ENCODE data around the gene ATRN. TPM values are rescaled to one million over a fixed set of nuclear protein-coding genes. Genes with fewer than 3 reads are reported as not detected.

ATRN gene
- 41.1 and 48.4 TPM in 2 replicates for total RNA-seq

DNA sequence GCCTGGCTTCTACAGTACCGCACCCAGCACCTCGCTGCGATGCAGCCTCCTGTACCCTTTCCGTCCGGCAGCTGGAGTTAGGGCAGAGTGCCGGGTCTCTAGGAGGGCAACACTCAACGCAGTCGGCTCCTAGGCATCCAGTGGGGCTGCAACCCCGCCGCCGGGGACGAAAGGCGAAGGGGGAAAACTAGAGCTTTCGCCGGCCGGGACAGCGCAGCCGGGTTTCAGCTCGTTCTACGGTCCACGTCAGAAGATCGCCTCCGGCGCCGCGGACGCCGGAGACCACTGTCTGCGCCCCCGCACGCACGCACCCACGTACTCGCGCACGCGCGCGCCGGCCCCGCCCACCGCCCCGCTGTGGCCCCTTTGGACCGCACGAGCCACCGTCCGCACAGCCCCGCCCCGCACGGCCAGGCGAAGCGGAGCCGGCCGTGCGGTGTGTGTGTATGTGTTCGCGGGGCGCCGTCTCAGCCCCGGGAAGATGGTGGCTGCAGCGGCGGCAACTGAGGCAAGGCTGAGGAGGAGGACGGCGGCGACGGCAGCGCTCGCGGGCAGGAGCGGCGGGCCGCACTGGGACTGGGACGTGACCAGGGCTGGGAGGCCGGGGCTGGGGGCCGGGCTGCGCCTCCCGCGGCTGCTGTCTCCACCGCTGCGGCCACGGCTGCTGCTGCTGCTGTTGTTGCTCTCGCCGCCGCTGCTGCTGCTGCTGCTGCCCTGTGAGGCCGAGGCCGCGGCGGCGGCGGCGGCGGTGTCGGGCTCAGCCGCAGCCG lies at the start of gene ATRN:
Gene ATRN (plus strand): TSS at position 392 of the 770 bp plus-strand sequence. CDS start 90 bp downstream, at position 482.

DNA sequence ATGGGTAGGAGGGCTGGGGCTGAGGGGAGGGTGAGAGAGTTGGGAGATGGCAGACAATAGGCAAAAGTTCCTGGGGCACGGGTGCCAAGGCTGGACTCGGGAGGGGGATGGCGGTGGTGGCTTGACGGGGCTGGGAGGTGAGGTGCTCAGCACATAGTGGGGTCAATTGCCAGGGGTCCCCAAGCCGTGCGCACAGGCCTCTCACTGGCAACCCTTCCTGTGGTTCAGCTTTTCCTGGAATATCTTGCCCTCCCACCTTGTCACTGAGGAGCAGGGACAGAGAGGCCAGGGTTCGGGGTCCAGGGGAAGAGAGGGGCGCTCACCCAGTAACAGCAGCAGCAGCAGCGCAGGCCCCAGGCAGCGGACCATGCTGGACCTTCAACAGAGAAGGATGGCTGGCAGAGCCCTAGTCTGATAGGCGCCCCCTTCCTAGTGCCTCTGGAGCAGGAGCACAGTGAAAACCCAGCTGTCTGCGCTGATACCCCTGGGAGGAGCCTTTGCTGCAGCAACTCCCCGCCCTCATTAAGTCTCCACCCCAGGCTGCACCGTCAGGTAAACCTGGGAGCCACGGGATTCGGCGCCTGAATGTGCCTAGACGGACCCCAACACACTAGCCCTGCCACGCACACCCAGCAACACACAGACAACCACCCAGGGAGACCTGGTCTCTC lies 192.3 kb downstream of the ATRN start, which contains the start of gene GFRA4:
Gene GFRA4 (minus strand): TSS at position 369 of the 671 bp plus-strand sequence. CDS start 0 bp downstream, at position 369.

DNA sequence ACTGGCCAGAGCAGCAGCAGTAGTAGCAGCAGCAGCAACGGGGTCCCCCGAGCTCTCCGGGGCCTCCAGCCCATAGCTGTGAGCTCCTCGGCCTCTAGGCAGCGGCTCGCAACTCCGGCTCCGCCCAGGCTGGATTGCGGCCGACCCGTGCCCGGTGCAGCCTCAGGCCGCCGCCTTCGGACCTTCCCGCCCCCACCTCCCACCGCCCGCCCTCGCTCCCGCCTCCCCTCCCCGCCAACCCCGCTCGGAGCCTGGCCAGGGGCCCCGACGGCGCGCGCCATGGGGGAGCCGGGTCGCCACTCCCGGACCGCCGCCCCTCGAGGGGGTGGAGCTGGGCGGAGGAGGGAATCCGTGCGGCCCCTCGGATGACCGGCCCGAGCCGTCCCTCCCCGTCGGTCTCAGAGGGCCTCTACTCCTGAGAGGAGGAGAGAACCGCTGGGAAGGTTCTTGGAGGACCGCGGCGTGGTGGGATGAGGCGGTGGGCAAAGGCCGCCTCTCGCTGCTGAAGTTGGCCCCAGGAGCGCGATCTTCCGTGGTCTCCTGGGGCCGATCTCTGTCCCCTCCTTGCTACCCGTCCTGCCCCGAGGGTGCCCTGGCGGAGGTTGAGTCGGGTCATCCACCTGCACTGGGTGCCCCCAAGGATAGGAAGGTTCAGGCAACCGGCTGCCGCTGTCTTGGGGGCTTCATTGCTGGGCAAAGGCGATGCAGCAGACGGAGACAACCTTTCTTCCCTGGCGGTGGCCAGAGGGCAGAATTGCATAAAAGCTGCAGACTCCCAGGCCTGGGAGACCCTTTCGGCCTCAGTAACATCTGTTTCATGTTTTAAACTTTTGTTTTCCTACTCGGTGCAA lies 211.3 kb downstream of the ATRN start, which contains the start of gene ADAM33:
Gene ADAM33 (minus strand): TSS at position 80 of the 851 bp plus-strand sequence. CDS start 6 bp downstream, at position 74.

Other genes starting within 250 kb of the ATRN start
- gene SLC4A11, start 231.8 kb upstream of the ATRN start, total RNA-seq = 0.12 and 0.26 TPM in 2 replicates
- gene DNAAF9, start 63.3 kb upstream of the ATRN start, total RNA-seq = 8.2 and 10.7 TPM in 2 replicates
- gene GFRA4, start 192.4 kb downstream of the ATRN start, total RNA-seq = not detected in 2 replicates
- 21.0 and 29.2 TPM in 2 replicates for gene ADAM33, start 211.0 kb downstream of the ATRN start, total RNA-seq
- gene SIGLEC1, start 241.6 kb downstream of the ATRN start, total RNA-seq = not detected in 2 replicates